HUES6 (cell line): ENCODE results near the gene KCNE2.

Experiments used
- H3K27ac ChIP-seq: 2 replicates; pipeline ENCODE4 v1.7.0; 2013; ENCODE audit warnings: low read depth, mild to moderate bottlenecking, low read length, inconsistent platforms
- H3K27me3 ChIP-seq: 2 replicates; pipeline ENCODE4 v1.6.1; 2013; ENCODE audit warnings: low read length; ENCODE audit not compliant: control insufficient read depth, insufficient read depth
- H3K36me3 ChIP-seq: 2 replicates; pipeline ENCODE4 v1.6.1; 2013; ENCODE audit warnings: low read length; ENCODE audit not compliant: control insufficient read depth, insufficient read depth
- H3K4me1 ChIP-seq: 2 replicates; pipeline ENCODE4 v1.6.1; 2013; ENCODE audit warnings: low read length; ENCODE audit not compliant: control insufficient read depth, insufficient read depth
- H3K4me3 ChIP-seq: 2 replicates; pipeline ENCODE4 v1.5.1; 2013; ENCODE audit warnings: low read depth, low read length
- H3K9ac ChIP-seq: one replicate; pipeline ENCODE4 v1.6.1; 2013; ENCODE audit warnings: mild to moderate bottlenecking, low read length
- H3K9me3 ChIP-seq: 2 replicates; pipeline ENCODE4 v1.6.1; 2013; ENCODE audit warnings: low read depth, low read length; ENCODE audit not compliant: control insufficient read depth, insufficient read depth

The KCNE2 gene

GRCh38 chr21:34353182-34353581 is 10.6 kb upstream of the KCNE2 start:
- Histone ChIP-seq H3K36me3 (no peaks in the 10 kb centered on the region), H3K9me3 (0 out of 2 replicates have a peak, but pooled peaks cover 4% of the 10 kb centered on the region), H3K4me3 (no peak overlapping the region), H3K9ac (no peak overlapping the region), H3K27me3 (no peaks in the 10 kb centered on the region), H3K4me1 (no peaks in the 10 kb centered on the region), H3K27ac (no peak overlapping the region)

DNA sequence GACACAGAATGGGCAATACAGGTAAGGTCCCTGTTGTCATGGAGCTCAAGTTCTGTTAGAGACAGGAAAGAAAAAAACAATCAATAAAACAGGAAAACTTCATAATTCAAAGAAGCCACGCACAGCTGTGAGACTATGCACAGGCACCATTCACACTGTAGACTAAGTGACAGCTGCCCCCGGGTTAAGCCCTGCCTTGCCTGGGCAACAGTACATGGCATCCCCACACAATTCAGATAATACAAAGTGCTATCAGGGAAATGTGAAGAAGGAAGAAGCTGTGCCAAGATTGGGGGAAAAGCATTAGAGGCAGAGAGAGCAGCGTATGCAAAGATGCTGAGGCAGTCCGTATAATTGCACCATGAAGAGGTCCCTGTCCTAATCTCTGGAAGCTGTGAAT is 9.0 kb upstream of the KCNE2 start:
- Histone ChIP-seq H3K27me3 (no peaks in the 10 kb centered on the region), H3K36me3 (no peaks in the 10 kb centered on the region), H3K4me1 (no peaks in the 10 kb centered on the region), H3K9me3 (peaks cover 7% of the 10 kb centered on the region; the same call in 1 of the 2 replicates), H3K9ac (no peak overlapping the region), H3K4me3 (no peak overlapping the region), H3K27ac (no peak overlapping the region)

GRCh38 chr21:34355570-34355969 is 8.2 kb upstream of the KCNE2 start:
- no peak overlapping the region for H3K9ac ChIP-seq
- no peak overlapping the region for H3K27ac ChIP-seq
- H3K36me3 ChIP-seq = no peaks in the 10 kb centered on the region
- H3K9me3 ChIP-seq = peaks cover 7% of the 10 kb centered on the region; the same call in 1 of the 2 replicates
- H3K4me3 ChIP-seq = no peak overlapping the region
- no peaks in the 10 kb centered on the region for H3K4me1 ChIP-seq
- no peaks in the 10 kb centered on the region for H3K27me3 ChIP-seq

- Histone ChIP-seq H3K4me1 (no peaks in the 10 kb centered on the region), H3K36me3 (no peaks in the 10 kb centered on the region), H3K9ac (no peak overlapping the region), H3K27me3 (no peaks in the 10 kb centered on the region), H3K27ac (no peak overlapping the region), H3K9me3 (peaks cover 4% of the 10 kb centered on the region; the same call in 1 of the 2 replicates), H3K4me3 (no peak overlapping the region)
These were observed 5.9 kb upstream of the KCNE2 start for GRCh38 chr21:34357889-34358288.

GRCh38 chr21:34358866-34359265 is 4.9 kb upstream of the KCNE2 start:
- H3K27me3 ChIP-seq = no peaks in the 10 kb centered on the region
- H3K36me3 ChIP-seq = no peaks in the 10 kb centered on the region
- H3K4me1 ChIP-seq = no peaks in the 10 kb centered on the region
- H3K27ac ChIP-seq = no peak overlapping the region
- no peak overlapping the region for H3K4me3 ChIP-seq
- H3K9ac ChIP-seq = no peak overlapping the region
- peaks cover 4% of the 10 kb centered on the region; the same call in 1 of the 2 replicates for H3K9me3 ChIP-seq

- no peak overlapping the region for H3K27ac ChIP-seq
- H3K4me3 ChIP-seq = no peak overlapping the region
- no peaks in the 10 kb centered on the region for H3K36me3 ChIP-seq
- H3K4me1 ChIP-seq = no peaks in the 10 kb centered on the region
- H3K9me3 ChIP-seq = peaks cover 4% of the 10 kb centered on the region; the same call in 1 of the 2 replicates
- H3K27me3 ChIP-seq = no peaks in the 10 kb centered on the region
- H3K9ac ChIP-seq = no peak overlapping the region
These were observed 3.1 kb upstream of the KCNE2 start for GRCh38 chr21:34360488-34361241.

DNA sequence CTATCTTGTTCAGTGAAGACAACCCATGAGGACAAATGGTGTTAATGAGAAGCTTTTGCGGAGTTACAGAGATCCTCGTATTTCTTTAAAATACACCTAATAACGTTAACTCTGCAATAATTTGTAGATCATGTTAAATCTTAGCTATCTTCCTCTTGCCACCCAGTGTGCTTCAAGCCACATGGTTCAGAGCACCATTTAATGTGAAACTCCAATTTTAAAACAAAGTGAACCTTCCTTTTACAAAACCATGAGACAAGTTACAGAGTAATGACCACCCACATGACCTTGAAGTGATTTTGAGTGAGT is 1.7 kb upstream of the KCNE2 start:
- no peak overlapping the region for H3K27ac ChIP-seq
- no peaks in the 10 kb centered on the region for H3K36me3 ChIP-seq
- no peak overlapping the region for H3K4me3 ChIP-seq
- no peaks in the 10 kb centered on the region for H3K27me3 ChIP-seq
- H3K4me1 ChIP-seq = no peaks in the 10 kb centered on the region
- H3K9me3 ChIP-seq = peaks cover 4% of the 10 kb centered on the region; the same call in 1 of the 2 replicates
- H3K9ac ChIP-seq = no peak overlapping the region

GRCh38 chr21:34362670-34363069 is 1.1 kb upstream of the KCNE2 start:
- Histone ChIP-seq H3K9ac (no peak overlapping the region), H3K4me1 (peaks cover 5% of the 10 kb centered on the region; the same call in 1 of the 2 replicates), H3K27me3 (no peaks in the 10 kb centered on the region), H3K27ac (no peak overlapping the region), H3K9me3 (peaks cover 4% of the 10 kb centered on the region; the same call in 1 of the 2 replicates), H3K36me3 (no peaks in the 10 kb centered on the region), H3K4me3 (no peak overlapping the region)

DNA sequence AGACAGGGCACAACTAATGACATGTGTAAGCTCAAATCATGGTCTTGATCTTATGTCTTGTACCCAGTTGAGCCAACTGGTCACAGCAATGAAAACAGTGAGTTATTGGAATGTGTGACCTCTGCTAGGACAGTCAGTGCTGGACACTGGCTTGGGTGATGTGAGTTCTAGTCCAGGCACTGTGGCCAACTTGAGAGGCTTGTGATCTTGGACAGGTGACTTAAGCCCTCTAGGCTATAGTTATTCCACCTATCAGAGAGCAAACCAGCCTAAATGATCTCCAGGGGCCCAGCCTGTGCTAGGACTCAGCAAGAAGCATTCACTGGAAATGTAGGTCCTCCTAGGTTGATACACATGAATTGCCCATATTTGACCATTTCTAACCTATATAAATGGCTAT is 1.1 kb downstream of the KCNE2 start:
- H3K27me3 ChIP-seq = no peaks in the 10 kb centered on the region
- no peaks in the 10 kb centered on the region for H3K36me3 ChIP-seq
- no peak overlapping the region for H3K9ac ChIP-seq
- peaks cover 7% of the 10 kb centered on the region; the same call in 1 of the 2 replicates for H3K4me1 ChIP-seq
- no peak overlapping the region for H3K4me3 ChIP-seq
- no peaks in the 10 kb centered on the region for H3K9me3 ChIP-seq
- no peak overlapping the region for H3K27ac ChIP-seq

DNA sequence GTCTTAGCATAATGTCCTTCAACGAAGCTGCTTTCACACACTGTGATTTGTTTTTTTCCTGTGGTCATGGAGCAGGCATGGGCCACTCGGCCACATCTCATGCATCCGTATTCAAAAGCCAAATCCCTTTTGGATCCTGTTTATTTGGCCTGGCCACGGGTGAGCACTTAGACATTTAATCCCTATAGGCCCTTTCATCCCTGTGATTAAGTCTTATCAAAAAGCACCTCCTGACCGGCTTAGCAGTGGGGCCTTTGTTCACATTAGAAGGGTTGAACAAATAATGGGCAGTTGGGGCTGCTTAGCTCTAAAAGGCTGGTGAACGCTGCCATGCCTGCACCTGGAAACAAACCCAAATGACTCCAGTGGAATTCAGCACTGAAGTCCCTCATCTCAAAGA is 2.0 kb downstream of the KCNE2 start:
- Histone ChIP-seq H3K9ac (no peak overlapping the region), H3K4me3 (no peak overlapping the region), H3K27ac (no peak overlapping the region), H3K4me1 (peaks cover 7% of the 10 kb centered on the region; the same call in 1 of the 2 replicates), H3K9me3 (no peaks in the 10 kb centered on the region), H3K27me3 (no peaks in the 10 kb centered on the region), H3K36me3 (no peaks in the 10 kb centered on the region)

DNA sequence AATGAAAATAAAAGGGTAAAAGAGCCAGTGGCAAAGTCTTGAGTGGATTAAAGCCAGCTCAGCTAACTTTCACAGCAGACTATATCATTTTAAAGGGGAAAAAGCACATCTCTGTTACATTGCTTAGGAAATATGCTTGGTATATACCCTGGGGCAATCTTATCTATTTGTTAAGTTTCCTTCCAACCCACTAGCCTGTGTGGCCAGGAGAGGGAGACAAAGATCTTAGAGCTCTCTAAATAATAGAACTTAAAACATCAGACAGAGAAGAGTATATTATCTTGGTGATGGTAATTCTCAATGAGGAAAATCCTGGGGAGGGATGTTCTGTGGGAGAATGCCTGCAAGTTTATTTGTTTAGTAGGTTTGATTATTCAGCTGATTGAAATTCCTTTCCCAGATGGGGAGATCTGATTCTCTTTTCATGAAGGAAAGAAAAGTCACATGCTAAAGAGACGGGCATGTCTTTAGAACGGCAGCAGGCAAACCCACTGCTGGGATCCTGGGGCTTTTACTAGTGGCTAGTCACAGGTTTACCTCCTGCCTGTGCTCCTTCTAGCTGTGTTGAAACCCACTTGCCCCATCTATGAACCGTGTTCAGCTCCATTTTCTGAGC is 3.6 kb downstream of the KCNE2 start:
- H3K4me3 ChIP-seq = no peak overlapping the region
- peak overlapping the region; percentile 39 for H3K9ac ChIP-seq
- H3K36me3 ChIP-seq = no peaks in the 10 kb centered on the region
- H3K9me3 ChIP-seq = no peaks in the 10 kb centered on the region
- H3K27ac ChIP-seq = no peak overlapping the region
- H3K27me3 ChIP-seq = no peaks in the 10 kb centered on the region
- H3K4me1 ChIP-seq = peaks cover 7% of the 10 kb centered on the region; the same call in 1 of the 2 replicates
